SK-N-SH (cell line): Measurements from ENCODE around the gene DLG2. TPM values are rescaled to one million over a fixed set of nuclear protein-coding genes. Genes with fewer than 3 reads are reported as not detected.

Experiments used
- CTCF ChIA-PET: fragments of 300-600, 350-600 bp; formaldehyde crosslinking; extraction: SDS; loops from one replicate; lab custom pipeline; 2021; lab: Yijun Ruan, JAX
- POLR2A ChIA-PET: fragments of 350-600 bp; sonication (Branson Sonifier 250); formaldehyde crosslinking; extraction: SDS; loops from one replicate; lab custom pipeline; 2020; ENCODE audit warnings: antibody characterized with exemption, inconsistent platforms; lab: Yijun Ruan, JAX
- DNase-seq: peaks from one replicate; pipeline ENCODE4 v3.0.0; 2012
- H2AFZ ChIP-seq: fragments of 200-600 bp; sonication (generic); 2 replicates; pipeline ENCODE4 v1.8.1; 2016; ENCODE audit warnings: antibody characterized with exemption, mild to moderate bottlenecking, low read depth
- H3F3A ChIP-seq: fragments of 200-600 bp; sonication (generic); replicated peaks from 2 replicates; pipeline ENCODE3; 2016; ENCODE audit warnings: antibody characterized with exemption, mild to moderate bottlenecking; ENCODE audit not compliant: insufficient read depth
- H3K27ac ChIP-seq, 2 experiments: fragments of 200-500 bp in 1 of 2; fragments of 200-600 bp in 1 of 2; sonication (Bioruptor generic) in 1 of 2; sonication (generic), shearing (Covaris generic) in 1 of 2; 2 replicates each; pipeline versions ENCODE4 v1.5.1 to v1.6.1; 2014 to 2016; ENCODE audit warnings: low read depth in 2 of 2, inconsistent platforms in 1 of 2, low read length in 1 of 2, mild to moderate bottlenecking in 1 of 2, mixed read lengths in 1 of 2
- H3K27me3 ChIP-seq: fragments of 200-600 bp; sonication (generic), shearing (Covaris generic); 2 replicates; pipeline ENCODE4 v1.6.1; 2016; ENCODE audit warnings: mixed run types; ENCODE audit not compliant: insufficient read depth
- H3K36me3 ChIP-seq, 2 experiments: fragments of 200-500 bp in 1 of 2; fragments of 200-600 bp in 1 of 2; sonication (Bioruptor generic) in 1 of 2; sonication (generic) in 1 of 2; replicated peaks in 1 of 2; 2 replicates each; pipeline versions ENCODE3 to v1.5.1; 2014 to 2016; ENCODE audit warnings: low read length in 1 of 2, mild to moderate bottlenecking in 1 of 2; ENCODE audit not compliant: insufficient read depth in 2 of 2, control insufficient read depth in 1 of 2
- H3K4me1 ChIP-seq, 2 experiments: fragments of 200-500 bp in 1 of 2; fragments of 200-600 bp in 1 of 2; sonication (Bioruptor generic) in 1 of 2; sonication (generic), shearing (Covaris generic) in 1 of 2; 2 replicates each; pipeline versions ENCODE4 v1.5.1 to v1.6.1; 2014 to 2016; ENCODE audit warnings: low read depth in 1 of 2, low read length in 1 of 2, mixed run types in 1 of 2; ENCODE audit not compliant: insufficient read depth in 2 of 2, control insufficient read depth in 1 of 2
- H3K4me2 ChIP-seq: fragments of 200-600 bp; sonication (generic), shearing (Covaris generic); 2 replicates; pipeline ENCODE4 v1.6.1; 2017; ENCODE audit warnings: mixed run types
- H3K4me3 ChIP-seq, 2 experiments: fragments of 200-500 bp in 1 of 2; fragments of 200-600 bp in 1 of 2; sonication (Bioruptor generic) in 1 of 2; sonication (generic), shearing (Covaris generic) in 1 of 2; 2 replicates each; pipeline versions ENCODE4 v1.5.1 to v1.8.1; 2014 to 2016; ENCODE audit warnings: low read depth in 2 of 2, inconsistent platforms in 1 of 2, low read length in 1 of 2, mild to moderate bottlenecking in 1 of 2, mixed read lengths in 1 of 2, moderate library complexity in 1 of 2
- H3K79me2 ChIP-seq: fragments of 200-600 bp; sonication (generic); 2 replicates; pipeline ENCODE4 v1.8.1; 2017; ENCODE audit warnings: mild to moderate bottlenecking; ENCODE audit not compliant: insufficient read depth
- H3K9ac ChIP-seq: fragments of 200-600 bp; sonication (generic); 2 replicates; pipeline ENCODE4 v1.6.1; 2017; ENCODE audit warnings: mixed run types
- H3K9me2 ChIP-seq: fragments of 200-600 bp; sonication (generic); 2 replicates; pipeline ENCODE4 v1.6.1; 2017; ENCODE audit warnings: mixed run types
- H3K9me3 ChIP-seq: fragments of 200-600 bp; sonication (generic); 2 replicates; pipeline ENCODE4 v1.6.1; 2017; ENCODE audit warnings: mixed run types, mild to moderate bottlenecking, moderate library complexity
- H4K20me1 ChIP-seq: fragments of 200-600 bp; sonication (generic); 2 replicates; pipeline ENCODE4 v1.6.1; 2017; ENCODE audit warnings: mild to moderate bottlenecking, mixed run types; ENCODE audit not compliant: insufficient read depth
- CTCF ChIP-seq: fragments of 200-600 bp; sonication (generic); IDR thresholded peaks from 2 replicates; pipeline ENCODE4 v1.6.1; 2017; ENCODE audit warnings: antibody characterized with exemption, mild to moderate bottlenecking, moderate library complexity
- ELF1 ChIP-seq: IDR thresholded peaks from 2 replicates; pipeline ENCODE4 v1.4.0; 2012
- EZH2phosphoT487 ChIP-seq: fragments of 200-600 bp; sonication (generic); IDR thresholded peaks from 2 replicates; pipeline ENCODE4 v1.6.1; 2017; ENCODE audit warnings: low read depth, mixed run types, mild to moderate bottlenecking, antibody characterized with exemption, moderate library complexity, borderline replicate concordance
- FOSL2 ChIP-seq: IDR thresholded peaks from 2 replicates; pipeline ENCODE4 v1.4.0; 2012; ENCODE audit warnings: low read depth, mild to moderate bottlenecking, moderate library complexity, borderline replicate concordance
- FOXJ3 ChIP-seq: sonication (generic); formaldehyde crosslinking; IDR thresholded peaks from 2 replicates; pipeline ENCODE4 v1.5.1; 2020; ENCODE audit warnings: mild to moderate bottlenecking, missing genetic modification reagents
- GABPA ChIP-seq: IDR thresholded peaks from 2 replicates; pipeline ENCODE4 v1.4.0; 2012; ENCODE audit warnings: low read depth, mild to moderate bottlenecking
- IRF3 ChIP-seq: fragments of 150-350 bp; IDR thresholded peaks from 2 replicates; pipeline ENCODE4 v1.6.1; 2016; ENCODE audit warnings: mild to moderate bottlenecking, low read depth, low read length
- JUND ChIP-seq: IDR thresholded peaks from 2 replicates; pipeline ENCODE4 v1.4.0; 2012
- NFIC ChIP-seq: IDR thresholded peaks from 2 replicates; pipeline ENCODE4 v1.4.0; 2012; ENCODE audit warnings: borderline replicate concordance
- NRF1 ChIP-seq: IDR thresholded peaks from 2 replicates; pipeline ENCODE4 v1.6.1; 2012; ENCODE audit warnings: low read depth, mild to moderate bottlenecking, low read length
- RCOR1 ChIP-seq: fragments of 150-350 bp; IDR thresholded peaks from 2 replicates; pipeline ENCODE4 v1.6.1; 2017; ENCODE audit warnings: antibody characterized with exemption, low read length
- RFX5 ChIP-seq: IDR thresholded peaks from 2 replicates; pipeline ENCODE4 v1.6.1; 2012; ENCODE audit warnings: mild to moderate bottlenecking, improper control_type of control experiment, low read length
- RXRA ChIP-seq: IDR thresholded peaks from 2 replicates; pipeline ENCODE4 v1.4.0; 2012; ENCODE audit warnings: low read depth, mild to moderate bottlenecking, borderline replicate concordance
- SIN3A ChIP-seq: IDR thresholded peaks from 2 replicates; pipeline ENCODE4 v1.6.1; 2012; ENCODE audit warnings: low read depth, mild to moderate bottlenecking, low read length, moderate library complexity, borderline replicate concordance
- USF2 ChIP-seq: fragments of 150-350 bp; IDR thresholded peaks from 2 replicates; pipeline ENCODE4 v1.6.1; 2017; ENCODE audit warnings: antibody characterized with exemption, low read length, low read depth, borderline replicate concordance
- YY1 ChIP-seq: IDR thresholded peaks from 2 replicates; pipeline ENCODE4 v1.4.0; 2012; ENCODE audit warnings: low read depth, mild to moderate bottlenecking
- ZBTB33 ChIP-seq: IDR thresholded peaks from 2 replicates; pipeline ENCODE4 v1.4.0; 2012; ENCODE audit warnings: low read depth, borderline replicate concordance
- WGBS: methylation state at CpG from one replicate; pipeline ENCODE4 v1.1.6; 2017; ENCODE audit warnings: low lambda C conversion rate; 5-methylcytosine and 5-hydroxymethylcytosine counted together
- polyA plus RNA-seq, 3 experiments: library from polyadenylated mRNA; depleted of rRNA; stranded (reverse); fragments of >200 nt; gene quantifications; 2 replicates each; pipeline ENCODE4 v1.2.3, GENCODE V29; 2012

The DLG2 gene
- polyA plus RNA-seq, 1 of the 3 experiments (the other 2 are of a cell fraction): 0.21 TPM

GRCh38 chr11:85440273-85440672 is 186.9 kb downstream of the DLG2 start:
- no peak overlapping the region for H3K4me3 ChIP-seq
- no peaks in the 10 kb centered on the region for H3K4me1 ChIP-seq
- no peak overlapping the region for H2AFZ ChIP-seq
- CTCF ChIA-PET: no interaction called here
- no peak for TF ChIP-seq IRF3
- TF ChIP-seq CTCF: no peak
- TF ChIP-seq NFIC: no peak
- TF ChIP-seq USF2: no peak
- no peak for TF ChIP-seq RCOR1
- no peak for TF ChIP-seq RFX5
- TF ChIP-seq RXRA: no peak
- no peak for TF ChIP-seq ELF1
- no peak for TF ChIP-seq EZH2phosphoT487
- no peak for TF ChIP-seq SIN3A
- no peak for TF ChIP-seq FOXJ3
- no peak for TF ChIP-seq JUND
- TF ChIP-seq ZBTB33: no peak
- no peak for TF ChIP-seq YY1
- no peak for TF ChIP-seq FOSL2
- no peak for TF ChIP-seq NRF1
- no peak for TF ChIP-seq GABPA
- no peaks in the 10 kb centered on the region for H3K9me2 ChIP-seq
- no peaks in the 10 kb centered on the region for H3K27me3 ChIP-seq
- H3K79me2 ChIP-seq: no peaks in the 10 kb centered on the region
- H4K20me1 ChIP-seq: no peaks in the 10 kb centered on the region
- H3F3A ChIP-seq: no peaks in the 10 kb centered on the region
- POLR2A ChIA-PET: no interaction called here
- no peak overlapping the region for H3K4me2 ChIP-seq
- no peak overlapping the region for H3K27ac ChIP-seq
- no peak overlapping the region for H3K9ac ChIP-seq
- H3K36me3 ChIP-seq: no peaks in the 10 kb centered on the region
- no peak for DNase-seq
- H3K9me3 ChIP-seq: no peaks in the 10 kb centered on the region
- 3% methylated on average over 1 of the region's 1 CpG for WGBS
